A549 (cell line): ENCODE results near the gene SEC11A. TPM values are rescaled to one million over a fixed set of nuclear protein-coding genes. Genes with fewer than 3 reads are reported as not detected.

Experiments used
- ATAC-seq, 2 experiments: fragments of 200-7000 bp in 1 of 2; fragments of >200 bp in 1 of 2; cut with Nextera tagmentation in 1 of 2; cut with Tn5 transposase in 1 of 2; 3 replicates each; pipeline versions ENCODE4 v1.8.0 to v1.9.1; 2018 to 2020; ENCODE audit warnings: mild to moderate bottlenecking in 1 of 2, moderate library complexity in 1 of 2
- CTCF ChIA-PET: fragments of 300-600 bp; sonication (Branson Sonifier 250); formaldehyde crosslinking; extraction: SDS; loops from one replicate; lab custom pipeline; 2021; ENCODE audit warnings: antibody characterized with exemption, inconsistent platforms; lab: Yijun Ruan, JAX
- POLR2A ChIA-PET: fragments of 350-600 bp; formaldehyde crosslinking; extraction: SDS; loops from one replicate; lab custom pipeline; 2021; ENCODE audit warnings: antibody characterized with exemption, inconsistent platforms; lab: Yijun Ruan, JAX
- DNase-seq, 2 experiments: peaks; one replicate each; pipeline versions ENCODE4 v3.0.0 to v3.0.0-alpha.2; 2011 to 2016; ENCODE audit warnings: low read depth in 1 of 2, low spot score in 1 of 2
- FAIRE-seq: peaks from 2 replicates; lab custom pipeline; 2011; peaks lifted over from hg19 to GRCh38; lab: Jason Lieb, UNC
- H3K27ac ChIP-seq, 2 experiments: fragments of >200 bp; sonication (Bioruptor Twin); formaldehyde crosslinking; 3 replicates each; pipeline ENCODE4 v1.5.1; 2016 to 2017
- H3K4me1 ChIP-seq: fragments of >200 bp; sonication (Bioruptor Twin); formaldehyde crosslinking; 3 replicates; pipeline ENCODE4 v1.6.1; 2016
- H3K4me2 ChIP-seq: fragments of >200 bp; sonication (Bioruptor Twin); formaldehyde crosslinking; 3 replicates; pipeline ENCODE4 v1.6.1; 2016
- H3K4me3 ChIP-seq: fragments of >200 bp; sonication (Bioruptor Twin); formaldehyde crosslinking; 3 replicates; pipeline ENCODE4 v1.5.1; 2016
- H3K9me3 ChIP-seq: fragments of >200 bp; sonication (Bioruptor Twin); formaldehyde crosslinking; 3 replicates; pipeline ENCODE4 v1.6.1; 2016
- BHLHE40 ChIP-seq: IDR thresholded peaks from 2 replicates; pipeline ENCODE4 v1.6.1; 2012; ENCODE audit warnings: low read depth, low read length, inconsistent platforms
- EHF ChIP-seq: fragments of 250-450 bp; sonication (Bioruptor Pico); IDR thresholded peaks from 2 replicates; pipeline ENCODE4 v1.5.0; 2020; ENCODE audit warnings: mild to moderate bottlenecking
- EHMT2 ChIP-seq: fragments of 200-600 bp; sonication (generic); IDR thresholded peaks from 2 replicates; pipeline ENCODE4 v1.6.1; 2016; ENCODE audit warnings: antibody characterized with exemption, low read depth, mild to moderate bottlenecking, moderate library complexity
- ESRRA ChIP-seq: fragments of 150-350 bp; IDR thresholded peaks from 2 replicates; pipeline ENCODE4 v1.6.1; 2014; ENCODE audit warnings: mild to moderate bottlenecking, low read length, borderline replicate concordance
- FOSL2 ChIP-seq, 2 experiments: fragments of 450-650 bp in 1 of 2; fragments of >200 bp in 1 of 2; sonication (Bioruptor Twin) in 1 of 2; formaldehyde crosslinking; IDR thresholded peaks; 2 replicates each; pipeline versions ENCODE4 v1.5.0 to v1.6.1; 2016 to 2020; ENCODE audit warnings: mild to moderate bottlenecking in 1 of 2, moderate library complexity in 1 of 2
- FOXS1 ChIP-seq: fragments of 250-450 bp; sonication (Bioruptor Pico); IDR thresholded peaks from 2 replicates; pipeline ENCODE4 v1.5.0; 2020; ENCODE audit warnings: mild to moderate bottlenecking, moderate library complexity
- HOXA7 ChIP-seq: fragments of 250-450 bp; sonication (Bioruptor Pico); IDR thresholded peaks from 2 replicates; pipeline ENCODE4 v1.5.0; 2020; ENCODE audit warnings: mild to moderate bottlenecking, moderate library complexity
- JUN ChIP-seq, 2 experiments: fragments of >200 bp; sonication (Bioruptor Twin); formaldehyde crosslinking; IDR thresholded peaks; 2 replicates in 1 of 2; 3 replicates in 1 of 2; pipeline ENCODE4 v1.6.1; 2016 to 2017
- MAZ ChIP-seq: fragments of 150-350 bp; IDR thresholded peaks from 2 replicates; pipeline ENCODE4 v1.6.1; 2014; ENCODE audit warnings: antibody characterized with exemption, low read depth, low read length, borderline replicate concordance
- RAD21 ChIP-seq, 2 experiments: fragments of >200 bp in 1 of 2; sonication (Bioruptor Twin) in 1 of 2; formaldehyde crosslinking in 1 of 2; IDR thresholded peaks in 1 of 2; conservative IDR thresholded peaks in 1 of 2; 2 replicates in 1 of 2; 3 replicates in 1 of 2; pipeline ENCODE4 v1.6.1; 2012 to 2018; ENCODE audit warnings: inconsistent platforms in 1 of 2
- RNF2 ChIP-seq: fragments of 200-600 bp; sonication (generic); IDR thresholded peaks from 2 replicates; pipeline ENCODE4 v1.6.1; 2016; ENCODE audit warnings: low read depth, mild to moderate bottlenecking, antibody characterized with exemption, moderate library complexity, borderline replicate concordance
- SMC3 ChIP-seq: fragments of >200 bp; sonication (Bioruptor Twin); formaldehyde crosslinking; IDR thresholded peaks from 3 replicates; pipeline ENCODE4 v1.6.1; 2018; ENCODE audit warnings: inconsistent platforms
- TFCP2L1 ChIP-seq: fragments of 250-450 bp; sonication (Bioruptor Pico); IDR thresholded peaks from 2 replicates; pipeline ENCODE4 v1.5.0; 2021; ENCODE audit warnings: mild to moderate bottlenecking
- ZNF302 ChIP-seq: fragments of 250-450 bp; sonication (Bioruptor Pico); IDR thresholded peaks from 2 replicates; pipeline ENCODE4 v1.9.0; 2021; ENCODE audit warnings: inconsistent platforms, mild to moderate bottlenecking, moderate library complexity
- WGBS: methylation state at CpG from one replicate; pipeline ENCODE4 v1.1.6; 2017; ENCODE audit errors: missing lambda C conversion rate; 5-methylcytosine and 5-hydroxymethylcytosine counted together
- polyA plus RNA-seq, 4 experiments: library from polyadenylated mRNA; depleted of rRNA in 3 of 4; stranded (reverse); fragments of >200 nt; fragmentation: RNase III in 1 of 4; extraction: RNeasy Plus Mini Kit Qiagen cat#74134 plus additional on column Dnase treatment in 1 of 4; gene quantifications; 2 replicates in 3 of 4; 3 replicates in 1 of 4; pipeline ENCODE4 v1.2.3, GENCODE V29; 2011 to 2017
- TF ChIP-seq, protein P1 (sequence below): IDR thresholded peaks from 2 replicates; pipeline ENCODE4 v1.6.1; 2012
- TF ChIP-seq, protein P2 (sequence below): fragments of 200-600 bp; sonication (generic); IDR thresholded peaks from 2 replicates; pipeline ENCODE4 v1.6.1; 2016; ENCODE audit warnings: antibody characterized with exemption, mild to moderate bottlenecking, moderate library complexity
- TF ChIP-seq, protein P3 (sequence below): fragments of >200 bp; sonication (Bioruptor Twin); formaldehyde crosslinking; IDR thresholded peaks from 2 replicates; pipeline ENCODE4 v1.6.1; 2016
- TF ChIP-seq, protein P4 (sequence below): fragments of 250-450 bp; sonication (Bioruptor Pico); IDR thresholded peaks from 2 replicates; pipeline ENCODE4 v1.5.0; 2021; ENCODE audit warnings: mild to moderate bottlenecking, moderate library complexity, borderline replicate concordance

Gene SEC11A
- polyA plus RNA-seq, 2 of the 4 experiments (the other 2 are of a cell fraction) = 380 to 490 TPM

DNA sequence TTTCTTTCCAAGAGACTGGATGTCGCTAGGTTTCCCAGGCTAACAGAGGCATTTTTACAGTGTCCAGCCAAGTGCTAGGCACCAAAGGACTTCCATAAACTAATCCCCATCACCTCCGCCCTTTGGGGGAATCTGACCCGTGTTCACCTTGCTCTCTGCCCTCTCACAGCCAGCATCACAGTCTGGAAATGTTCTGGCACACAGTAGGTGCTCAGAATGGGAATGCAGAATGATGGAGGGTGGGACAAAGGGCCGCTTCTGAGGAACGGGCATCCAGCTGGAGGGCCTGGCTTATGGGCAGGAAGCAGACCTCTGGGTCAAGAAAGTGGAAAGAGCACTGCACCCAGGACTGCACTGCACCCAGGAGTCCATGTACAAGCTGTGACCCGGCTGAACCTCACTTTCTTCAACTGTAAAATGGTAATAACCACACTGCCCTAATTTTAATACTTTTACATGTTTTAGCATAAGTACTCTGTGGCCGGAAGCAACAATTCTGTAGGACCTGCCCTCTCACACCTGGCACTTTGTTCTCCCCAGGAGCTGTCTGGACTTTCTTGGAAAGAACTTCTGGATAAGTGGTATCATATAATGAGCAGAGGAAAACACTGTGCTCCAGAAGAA, 57.0 kb downstream of the SEC11A start:
- Histone ChIP-seq H3K27ac (peak overlapping the region; percentile 83 to 88), H3K9me3 (no peaks in the 10 kb centered on the region)
- WGBS = 49% methylated on average over 7 of the region's 7 CpGs

DNA sequence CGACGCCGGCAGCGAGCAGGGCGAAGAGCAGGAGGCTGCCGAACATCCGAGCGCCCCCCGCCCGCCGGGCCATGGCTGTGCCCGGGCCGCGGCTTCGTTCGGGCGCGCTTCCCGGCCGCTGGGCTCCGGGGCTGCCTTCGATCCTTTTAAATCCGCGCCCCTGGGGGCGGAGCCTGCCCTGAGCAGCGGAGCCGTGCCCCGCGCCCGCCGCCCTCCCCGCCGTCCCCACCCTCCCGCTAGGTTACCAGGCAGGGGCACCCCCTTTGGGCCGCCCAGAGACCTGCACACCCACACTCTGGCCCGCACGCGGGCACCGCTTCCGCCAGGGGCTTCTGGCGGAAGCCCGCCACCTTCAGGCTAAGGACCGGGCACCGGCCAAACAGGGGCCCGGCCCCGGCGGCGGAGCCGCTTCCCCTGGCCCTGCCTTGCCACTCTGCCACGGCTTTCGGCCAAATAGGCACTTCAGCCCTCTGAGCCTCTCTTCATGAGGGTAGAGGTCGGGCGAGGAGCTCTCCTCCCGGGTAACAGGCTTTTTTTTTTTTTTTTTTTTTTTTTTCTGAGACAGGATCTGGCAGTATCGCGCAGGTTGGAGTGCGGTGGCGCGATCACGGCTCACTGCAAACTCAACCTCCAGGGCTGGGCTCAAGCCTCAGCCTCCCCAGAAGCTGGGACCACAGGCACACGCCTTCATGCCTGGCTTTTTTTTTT, 57.7 kb downstream of the SEC11A start, which contains the start of gene NMB:
Gene NMB (minus strand): TSS at position 120 of the 708 bp plus-strand sequence. CDS start 47 bp downstream, at position 73.
- ChIA-PET CTCF (interaction anchor here (0.6 to 8.6 kb wide), 42 partner anchors 10 to 899 kb away, joined by 3 to 85 read pairs (median 4); partner anchors contain the start of gene SEC11A), POLR2A (interaction anchor here (0.6 to 2.2 kb wide), 15 partner anchors 17 to 384 kb away, joined by 3 to 27 read pairs (median 4); partner anchors contain the start of gene SEC11A)
- no peaks in the 10 kb centered on the region for H3K9me3 ChIP-seq
- DNase-seq = peak; percentile 89 to 99
- ATAC-seq = peak; percentile 78 to 85
- H3K27ac ChIP-seq = peak within 1 kb of the TSS; percentile 83 to 88
- FAIRE-seq = no peak
- WGBS = 1% methylated on average over 28 of the region's 61 CpGs
- H3K4me1 ChIP-seq = peaks cover 29% of the 10 kb centered on the region
- peak within 1 kb of the TSS; percentile 47 for H3K4me3 ChIP-seq
- peak within 1 kb of the TSS; percentile 79 for H3K4me2 ChIP-seq
- TF ChIP-seq, protein P1, sequence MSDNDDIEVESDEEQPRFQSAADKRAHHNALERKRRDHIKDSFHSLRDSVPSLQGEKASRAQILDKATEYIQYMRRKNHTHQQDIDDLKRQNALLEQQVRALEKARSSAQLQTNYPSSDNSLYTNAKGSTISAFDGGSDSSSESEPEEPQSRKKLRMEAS = peak; percentile 80
- TF ChIP-seq FOSL2 (IDR thresholded peaks at IDR 0.05) (no peak), FOSL2 (CRISPR knock-in tag; IDR thresholded peaks at IDR 0.05) (no peak), RAD21 (conservative IDR thresholded peaks at IDR 0.05 in 1 of 2, IDR thresholded peaks at IDR 0.05 in 1 of 2) (peak; percentile 38 to 73), HOXA7 (CRISPR knock-in tag) (no peak), JUN (IDR thresholded peaks at IDR 0.05) (peak in 1 of 2 experiments; percentile 55; a peak in 2 of 5 replicates), TFCP2L1 (no peak), EHF (CRISPR knock-in tag) (no peak), EHMT2 (no peak), ESRRA (no peak), RNF2 (no peak), MAZ (peak; percentile 96; the same call in 1 of the 2 replicates), BHLHE40 (0 out of 2 replicates have a peak, but pooled peaks have one; percentile 14), FOXS1 (CRISPR knock-in tag) (no peak)
- TF ChIP-seq, protein P2, sequence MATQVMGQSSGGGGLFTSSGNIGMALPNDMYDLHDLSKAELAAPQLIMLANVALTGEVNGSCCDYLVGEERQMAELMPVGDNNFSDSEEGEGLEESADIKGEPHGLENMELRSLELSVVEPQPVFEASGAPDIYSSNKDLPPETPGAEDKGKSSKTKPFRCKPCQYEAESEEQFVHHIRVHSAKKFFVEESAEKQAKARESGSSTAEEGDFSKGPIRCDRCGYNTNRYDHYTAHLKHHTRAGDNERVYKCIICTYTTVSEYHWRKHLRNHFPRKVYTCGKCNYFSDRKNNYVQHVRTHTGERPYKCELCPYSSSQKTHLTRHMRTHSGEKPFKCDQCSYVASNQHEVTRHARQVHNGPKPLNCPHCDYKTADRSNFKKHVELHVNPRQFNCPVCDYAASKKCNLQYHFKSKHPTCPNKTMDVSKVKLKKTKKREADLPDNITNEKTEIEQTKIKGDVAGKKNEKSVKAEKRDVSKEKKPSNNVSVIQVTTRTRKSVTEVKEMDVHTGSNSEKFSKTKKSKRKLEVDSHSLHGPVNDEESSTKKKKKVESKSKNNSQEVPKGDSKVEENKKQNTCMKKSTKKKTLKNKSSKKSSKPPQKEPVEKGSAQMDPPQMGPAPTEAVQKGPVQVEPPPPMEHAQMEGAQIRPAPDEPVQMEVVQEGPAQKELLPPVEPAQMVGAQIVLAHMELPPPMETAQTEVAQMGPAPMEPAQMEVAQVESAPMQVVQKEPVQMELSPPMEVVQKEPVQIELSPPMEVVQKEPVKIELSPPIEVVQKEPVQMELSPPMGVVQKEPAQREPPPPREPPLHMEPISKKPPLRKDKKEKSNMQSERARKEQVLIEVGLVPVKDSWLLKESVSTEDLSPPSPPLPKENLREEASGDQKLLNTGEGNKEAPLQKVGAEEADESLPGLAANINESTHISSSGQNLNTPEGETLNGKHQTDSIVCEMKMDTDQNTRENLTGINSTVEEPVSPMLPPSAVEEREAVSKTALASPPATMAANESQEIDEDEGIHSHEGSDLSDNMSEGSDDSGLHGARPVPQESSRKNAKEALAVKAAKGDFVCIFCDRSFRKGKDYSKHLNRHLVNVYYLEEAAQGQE = peak; percentile 70
- TF ChIP-seq, protein P3, sequence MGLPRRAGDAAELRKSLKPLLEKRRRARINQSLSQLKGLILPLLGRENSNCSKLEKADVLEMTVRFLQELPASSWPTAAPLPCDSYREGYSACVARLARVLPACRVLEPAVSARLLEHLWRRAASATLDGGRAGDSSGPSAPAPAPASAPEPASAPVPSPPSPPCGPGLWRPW = no peak

More for the DNA sequence above, 57.0 kb downstream of the SEC11A start:
- DNase-seq (no peak), ATAC-seq (no peak), FAIRE-seq (no peak)
- Histone ChIP-seq H3K4me1 (peaks cover 27% of the 10 kb centered on the region), H3K4me2 (peak overlapping the region; percentile 79), H3K4me3 (peak overlapping the region; percentile 47)
- TF ChIP-seq ZNF302 (CRISPR knock-in tag) (no peak), ESRRA (no peak), SMC3 (no peak), JUN (IDR thresholded peaks at IDR 0.05) (no peak)
- TF ChIP-seq, protein P2 = 0 out of 2 replicates have a peak, but pooled peaks have one; percentile 11
- TF ChIP-seq, protein P4, sequence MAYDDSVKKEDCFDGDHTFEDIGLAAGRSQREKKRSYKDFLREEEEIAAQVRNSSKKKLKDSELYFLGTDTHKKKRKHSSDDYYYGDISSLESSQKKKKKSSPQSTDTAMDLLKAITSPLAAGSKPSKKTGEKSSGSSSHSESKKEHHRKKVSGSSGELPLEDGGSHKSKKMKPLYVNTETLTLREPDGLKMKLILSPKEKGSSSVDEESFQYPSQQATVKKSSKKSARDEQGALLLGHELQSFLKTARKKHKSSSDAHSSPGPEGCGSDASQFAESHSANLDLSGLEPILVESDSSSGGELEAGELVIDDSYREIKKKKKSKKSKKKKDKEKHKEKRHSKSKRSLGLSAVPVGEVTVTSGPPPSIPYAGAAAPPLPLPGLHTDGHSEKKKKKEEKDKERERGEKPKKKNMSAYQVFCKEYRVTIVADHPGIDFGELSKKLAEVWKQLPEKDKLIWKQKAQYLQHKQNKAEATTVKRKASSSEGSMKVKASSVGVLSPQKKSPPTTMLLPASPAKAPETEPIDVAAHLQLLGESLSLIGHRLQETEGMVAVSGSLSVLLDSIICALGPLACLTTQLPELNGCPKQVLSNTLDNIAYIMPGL (CRISPR knock-in tag) = no peak
- ChIA-PET CTCF (interaction anchor here (0.7 to 8.6 kb wide), 37 partner anchors 9 to 898 kb away, joined by 3 to 85 read pairs (median 4); partner anchors contain the start of gene SEC11A), POLR2A (interaction anchor here (0.7 to 2.2 kb wide), 9 partner anchors 18 to 269 kb away, joined by 3 to 27 read pairs (median 3); partner anchors contain the start of gene SEC11A)
